HG02938 (cell line): Measurements from ENCODE around the gene DENND5B.
"Not testable (repeated sequence)": the region's sequence is repeated elsewhere in the genome, so short reads cannot be mapped to it uniquely, and the experiment has no call there.

Experiments used
- ATAC-seq: cut with Tn5 transposase; IDR thresholded peaks from one replicate; pipeline ENCODE4 v1.9.1; 2021; ENCODE audit warnings: mild to moderate bottlenecking, moderate library complexity; ENCODE audit not compliant: unreplicated experiment

Gene DENND5B

DNA sequence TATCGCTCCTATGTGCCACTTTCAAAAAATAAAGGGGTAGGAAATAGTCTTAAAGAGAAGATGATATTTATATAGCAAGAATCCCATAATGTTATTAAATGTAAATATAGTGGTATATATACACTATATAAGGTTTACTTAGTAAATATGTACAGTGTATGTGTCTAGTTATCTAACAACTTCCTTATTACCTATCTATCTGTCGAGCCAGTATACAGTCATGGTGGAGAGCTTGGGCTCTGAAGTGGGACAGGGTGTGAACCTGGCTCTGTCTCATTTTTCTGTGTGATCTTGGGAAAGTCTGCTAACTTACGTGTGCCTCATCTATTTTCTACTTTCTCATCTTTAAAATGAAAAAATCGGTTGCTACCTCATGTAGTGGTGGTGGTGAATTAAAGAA is 202.2 kb downstream of the DENND5B start:
- ATAC-seq = no peak

GRCh38 chr12:31387466-31387865 is 203.5 kb downstream of the DENND5B start:
- no peak for ATAC-seq

- ATAC-seq = no peak
Measured at GRCh38 chr12:31387011-31387410, 203.9 kb downstream of the DENND5B start.

DNA sequence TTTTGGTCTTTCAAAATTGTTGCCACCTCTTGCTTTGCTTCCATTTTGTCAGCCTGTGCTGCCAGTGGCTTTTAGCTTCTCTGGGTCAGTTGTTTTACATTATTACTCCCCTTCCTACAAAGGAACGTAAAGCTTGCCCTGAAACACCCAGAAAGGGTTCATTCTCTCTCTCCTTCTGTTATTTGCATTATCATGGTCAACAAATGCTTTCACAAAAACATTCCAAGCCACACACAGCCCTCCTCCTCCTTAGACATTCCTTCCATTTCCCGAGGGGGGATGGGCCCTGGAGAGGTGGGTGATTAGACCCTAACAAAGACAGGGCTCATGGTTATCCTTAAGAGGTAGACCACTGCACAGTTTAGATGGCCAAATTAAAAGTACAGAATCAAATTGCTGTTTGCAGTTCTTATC is 204.6 kb downstream of the DENND5B start:
- no peak for ATAC-seq

GRCh38 chr12:31377210-31377609 is 213.7 kb downstream of the DENND5B start:
- not testable (repeated sequence) for ATAC-seq

DNA sequence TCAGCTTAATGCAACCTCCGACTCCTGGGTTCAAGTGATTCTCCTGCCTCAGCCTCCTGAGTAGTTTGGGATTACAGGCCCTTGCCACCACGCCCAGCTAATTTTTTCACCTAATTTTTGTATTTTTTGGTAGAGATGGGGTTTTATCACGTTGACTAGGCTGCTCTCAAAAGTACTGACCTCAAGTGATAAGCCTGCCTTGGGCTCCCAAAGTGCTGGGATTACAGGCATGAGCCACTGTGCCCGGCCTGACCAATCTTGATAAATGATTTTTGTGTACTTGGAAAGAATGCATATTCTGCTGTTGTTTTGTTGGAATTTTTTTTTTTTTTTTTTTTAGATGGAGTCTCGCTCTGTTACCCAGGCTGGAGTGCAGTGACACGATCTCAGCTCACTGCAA is 215.5 kb downstream of the DENND5B start:
- ATAC-seq = not testable (repeated sequence)

DNA sequence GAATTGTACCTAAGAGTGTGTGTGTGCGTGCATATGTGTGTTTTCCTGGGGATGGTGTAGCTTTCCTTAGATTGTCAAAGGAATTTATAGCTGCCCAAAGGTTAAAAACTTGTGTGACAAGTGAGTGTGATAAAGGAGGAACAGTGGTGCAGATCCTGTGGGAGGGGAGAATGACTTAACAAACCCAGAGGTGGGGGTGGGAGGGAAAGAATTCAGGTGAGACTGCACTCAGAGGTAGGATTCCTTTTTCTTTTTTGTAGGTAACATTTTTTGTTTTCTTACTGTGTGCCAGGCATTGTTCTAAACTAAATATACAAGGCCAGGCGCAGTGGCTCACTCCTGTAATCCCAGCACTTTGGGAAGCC is 219.7 kb downstream of the DENND5B start:
- ATAC-seq = no peak

GRCh38 chr12:31370531-31371255 is 220.2 kb downstream of the DENND5B start:
- no peak for ATAC-seq

DNA sequence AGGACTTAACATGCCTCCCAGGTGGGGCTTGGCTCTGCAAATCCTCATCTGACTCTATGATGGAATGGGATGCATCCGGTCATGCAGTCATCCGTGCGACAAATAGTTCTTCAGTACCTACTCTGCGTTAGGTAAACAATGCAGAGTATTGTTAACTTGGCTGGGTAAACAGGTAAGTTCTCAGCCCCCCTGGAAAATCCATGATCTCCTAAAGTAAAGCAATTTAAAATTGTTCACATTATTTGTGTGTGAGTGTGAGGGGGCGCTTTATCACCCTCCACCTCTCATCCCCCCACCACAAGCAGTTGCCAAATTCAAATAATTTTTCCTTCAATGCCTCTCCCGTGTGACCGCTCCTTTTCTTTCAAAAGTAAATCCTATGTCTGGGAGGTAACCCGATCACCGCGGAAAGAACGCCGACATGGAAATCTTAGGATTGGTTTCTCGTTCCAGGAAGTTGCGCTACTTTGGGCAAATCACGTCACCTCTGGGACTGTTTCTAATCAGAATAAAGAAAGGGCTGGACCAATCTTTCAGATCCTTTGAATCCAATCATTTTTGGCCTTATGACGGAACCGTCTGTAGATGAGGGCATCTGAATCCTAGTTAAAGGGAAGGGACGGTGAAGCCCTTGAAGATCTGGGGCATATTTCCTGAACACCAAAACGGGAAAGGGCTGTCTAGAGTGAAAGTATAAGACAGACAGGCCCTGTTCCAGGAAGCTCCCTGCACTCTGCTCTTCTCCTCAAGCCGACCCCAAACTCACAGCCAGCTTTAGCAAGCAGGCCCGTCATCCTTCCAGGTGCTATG is 221.0 kb downstream of the DENND5B start:
- no peak for ATAC-seq

- no peak for ATAC-seq
Measured at GRCh38 chr12:31368666-31369361, 222.1 kb downstream of the DENND5B start.

- ATAC-seq = no peak
Measured at GRCh38 chr12:31366104-31366621, 224.8 kb downstream of the DENND5B start.

- no peak for ATAC-seq
Measured at GRCh38 chr12:31363831-31364230, 227.1 kb downstream of the DENND5B start.

DNA sequence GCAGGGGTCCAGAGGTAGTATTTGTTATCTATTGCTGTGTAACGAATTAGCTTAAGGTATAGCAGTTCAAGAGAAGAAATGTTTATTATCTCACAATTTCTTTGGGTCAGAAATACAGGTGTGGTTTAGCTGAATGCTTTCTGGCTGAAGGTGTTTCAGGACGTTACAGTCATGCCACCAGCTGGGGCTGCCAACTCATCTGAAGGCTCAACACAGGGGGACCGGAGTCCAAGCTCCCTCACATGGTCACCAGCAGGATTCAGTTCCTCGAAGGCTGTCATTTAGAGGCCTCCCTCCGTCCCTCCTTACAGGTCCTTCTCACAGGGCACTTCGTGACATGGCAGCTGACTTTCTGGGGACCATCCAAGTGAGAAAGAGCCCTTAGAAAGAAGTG is 227.5 kb downstream of the DENND5B start:
- ATAC-seq = peak; percentile 28

- peak; percentile 53 for ATAC-seq
Measured at GRCh38 chr12:31362759-31363415, 228.0 kb downstream of the DENND5B start.

DNA sequence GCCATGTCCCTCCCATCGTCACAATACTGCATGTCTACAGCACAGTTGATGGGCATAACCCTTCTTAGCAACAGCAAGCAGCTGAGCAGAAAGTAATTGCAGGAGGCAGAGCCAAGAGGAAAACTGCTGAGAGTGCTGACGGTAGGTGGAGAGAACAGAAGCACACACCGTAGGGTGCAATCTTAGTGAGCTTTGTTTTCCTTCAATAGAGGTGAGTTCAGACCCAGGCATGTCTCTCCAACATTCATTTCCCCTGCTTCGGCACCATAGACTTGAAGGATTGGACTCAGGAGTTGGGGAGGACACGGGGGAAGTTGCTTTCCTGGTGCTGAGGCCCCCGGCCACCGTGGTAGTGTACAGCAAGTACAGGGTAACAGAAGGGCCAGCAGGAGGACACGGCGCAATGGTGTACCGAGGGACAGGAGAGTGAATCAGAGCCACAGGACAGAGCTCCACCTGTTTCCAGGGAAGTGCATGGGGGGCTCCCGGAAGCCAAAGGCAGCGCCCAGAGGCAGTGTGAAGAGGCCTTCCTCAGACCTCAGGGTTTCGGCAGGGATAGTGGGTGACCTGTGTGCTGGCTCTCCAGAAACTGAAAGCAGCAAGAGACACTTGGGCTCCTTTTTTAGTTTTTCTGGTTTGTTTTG is 228.7 kb downstream of the DENND5B start:
- ATAC-seq = peak; percentile 12

- ATAC-seq = no peak
Measured at GRCh38 chr12:31361730-31362114, 229.2 kb downstream of the DENND5B start.

DNA sequence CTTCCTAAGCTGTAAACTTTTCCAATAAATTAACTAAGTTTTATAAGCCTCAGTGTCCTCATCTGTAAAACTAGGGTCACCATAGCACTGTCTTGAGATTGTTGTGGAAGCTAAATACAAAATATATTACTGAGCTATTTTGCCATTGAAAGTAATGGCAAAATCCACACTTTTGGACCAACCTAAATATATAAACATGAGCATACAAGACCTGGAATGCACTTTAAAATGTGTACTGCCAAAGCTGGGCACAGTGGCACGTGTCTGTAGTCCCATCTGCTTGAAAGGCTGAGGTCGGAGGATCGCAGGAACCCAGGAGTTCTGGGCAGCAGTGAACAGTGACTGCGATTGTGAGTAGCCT is 235.2 kb downstream of the DENND5B start:
- no peak for ATAC-seq

GRCh38 chr12:31353750-31354708 is 236.9 kb downstream of the DENND5B start:
- ATAC-seq = no peak

- no peak for ATAC-seq
Measured at GRCh38 chr12:31346267-31346666, 244.7 kb downstream of the DENND5B start.
